GM12872 (cell line): ENCODE data around the gene LLCFC1.

ENCODE experiments used
- TF ChIP-seq, protein P1 (sequence below): IDR thresholded peaks from 3 replicates; pipeline ENCODE4 v1.5.1; 2011; ENCODE audit warnings: low read depth, mild to moderate bottlenecking, low read length, moderate library complexity; ENCODE audit not compliant: insufficient read depth

The LLCFC1 gene

DNA sequence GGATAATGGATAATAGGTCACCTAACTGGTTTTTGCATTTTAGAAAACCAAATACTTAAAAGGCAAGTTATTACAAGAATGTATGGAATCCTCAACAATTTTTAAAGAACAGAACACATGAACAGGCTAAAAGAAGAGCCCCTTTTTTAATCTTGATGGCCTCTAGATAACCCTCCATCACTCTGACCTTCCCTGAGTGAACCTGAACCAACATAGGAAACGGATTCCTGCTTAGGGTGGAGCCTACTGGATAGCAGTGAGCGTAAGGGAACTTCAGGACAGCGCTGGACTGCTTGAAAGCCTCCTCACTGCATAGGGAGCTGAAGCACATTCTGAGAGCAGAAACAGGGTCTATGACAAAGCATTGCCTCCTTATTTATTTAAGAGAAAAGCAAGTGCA, 26.2 kb upstream of the LLCFC1 start:
- TF ChIP-seq, protein P1, sequence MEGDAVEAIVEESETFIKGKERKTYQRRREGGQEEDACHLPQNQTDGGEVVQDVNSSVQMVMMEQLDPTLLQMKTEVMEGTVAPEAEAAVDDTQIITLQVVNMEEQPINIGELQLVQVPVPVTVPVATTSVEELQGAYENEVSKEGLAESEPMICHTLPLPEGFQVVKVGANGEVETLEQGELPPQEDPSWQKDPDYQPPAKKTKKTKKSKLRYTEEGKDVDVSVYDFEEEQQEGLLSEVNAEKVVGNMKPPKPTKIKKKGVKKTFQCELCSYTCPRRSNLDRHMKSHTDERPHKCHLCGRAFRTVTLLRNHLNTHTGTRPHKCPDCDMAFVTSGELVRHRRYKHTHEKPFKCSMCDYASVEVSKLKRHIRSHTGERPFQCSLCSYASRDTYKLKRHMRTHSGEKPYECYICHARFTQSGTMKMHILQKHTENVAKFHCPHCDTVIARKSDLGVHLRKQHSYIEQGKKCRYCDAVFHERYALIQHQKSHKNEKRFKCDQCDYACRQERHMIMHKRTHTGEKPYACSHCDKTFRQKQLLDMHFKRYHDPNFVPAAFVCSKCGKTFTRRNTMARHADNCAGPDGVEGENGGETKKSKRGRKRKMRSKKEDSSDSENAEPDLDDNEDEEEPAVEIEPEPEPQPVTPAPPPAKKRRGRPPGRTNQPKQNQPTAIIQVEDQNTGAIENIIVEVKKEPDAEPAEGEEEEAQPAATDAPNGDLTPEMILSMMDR, result no peak

DNA sequence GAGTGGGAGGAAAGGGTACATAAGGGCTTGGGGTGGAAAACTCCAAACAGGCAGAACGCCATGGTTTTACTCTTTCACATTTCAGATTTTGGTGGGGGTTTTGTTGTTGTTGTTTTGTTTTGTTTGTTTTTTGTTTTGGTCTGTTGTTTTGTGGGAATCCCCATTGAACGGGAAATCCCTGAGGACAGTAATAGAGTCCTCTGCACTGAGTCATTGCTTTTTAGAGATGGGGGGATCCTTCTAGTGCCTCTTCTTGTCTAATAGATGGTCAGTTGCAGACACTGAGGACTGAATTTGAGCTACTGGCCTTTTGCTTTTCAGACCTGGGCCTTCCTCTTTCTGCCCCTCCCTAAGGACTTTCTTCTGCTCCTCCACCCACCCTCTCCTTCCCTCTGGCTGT, 25.7 kb upstream of the LLCFC1 start:
- TF ChIP-seq, protein P1, result no peak

DNA sequence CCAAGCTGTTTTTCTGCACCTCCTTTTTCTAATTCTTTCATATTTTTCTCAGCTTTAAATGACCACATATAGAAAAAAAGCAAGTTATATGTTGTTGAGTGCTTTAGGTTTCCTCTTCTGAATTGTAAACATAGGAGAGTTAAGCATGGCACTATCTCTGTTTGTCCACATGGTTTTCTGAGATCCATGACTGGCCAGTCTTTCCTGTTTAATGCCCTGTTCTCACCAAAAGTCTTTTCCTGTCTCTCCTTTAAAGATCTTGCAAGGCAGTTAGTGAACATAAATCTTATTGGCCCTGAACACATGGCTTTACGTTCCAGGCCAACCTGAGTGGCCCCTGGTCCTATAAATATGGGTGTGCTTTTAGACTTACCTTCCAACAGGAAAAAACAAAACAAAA, 25.2 kb upstream of the LLCFC1 start:
- TF ChIP-seq, protein P1, result no peak

DNA sequence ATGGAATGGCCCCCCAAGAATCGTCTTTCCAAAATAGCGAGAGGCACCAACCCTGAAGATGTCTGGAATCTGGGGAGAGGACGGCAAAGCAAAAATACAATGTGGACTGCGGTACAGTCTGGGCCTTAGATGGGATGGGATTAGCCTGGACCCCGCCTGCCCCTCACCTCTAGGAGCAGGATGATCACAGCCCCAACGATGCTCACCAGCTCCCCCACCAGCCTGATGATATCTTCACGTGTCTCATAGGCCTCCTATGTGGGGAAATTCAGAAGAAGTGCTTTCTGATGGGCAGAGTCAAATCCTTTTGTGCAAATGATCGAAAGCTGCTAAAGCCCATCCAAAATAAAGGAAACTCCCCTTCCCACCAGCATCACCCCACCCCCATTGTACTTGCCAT, 24.0 kb upstream of the LLCFC1 start:
- TF ChIP-seq, protein P1, result no peak

DNA sequence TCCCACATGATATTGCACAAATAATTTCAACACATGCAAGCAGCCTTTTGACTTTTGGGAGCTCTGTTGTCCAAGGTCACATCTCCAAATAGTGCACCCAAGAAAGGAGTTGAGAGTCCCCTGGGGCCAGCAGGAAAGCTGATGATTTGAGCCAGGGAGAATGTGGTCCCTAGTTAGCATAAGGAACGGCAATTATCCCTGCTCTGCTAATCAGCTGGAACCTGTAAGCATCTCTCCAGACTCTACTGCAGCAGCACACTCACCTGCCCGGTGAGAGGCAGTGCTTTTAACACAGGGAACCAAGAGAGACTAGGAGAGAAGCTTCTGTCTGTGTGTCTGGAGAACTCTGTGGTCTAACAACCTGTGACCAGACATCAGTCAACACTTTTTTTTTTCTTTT, 22.8 kb upstream of the LLCFC1 start:
- TF ChIP-seq, protein P1, result no peak

DNA sequence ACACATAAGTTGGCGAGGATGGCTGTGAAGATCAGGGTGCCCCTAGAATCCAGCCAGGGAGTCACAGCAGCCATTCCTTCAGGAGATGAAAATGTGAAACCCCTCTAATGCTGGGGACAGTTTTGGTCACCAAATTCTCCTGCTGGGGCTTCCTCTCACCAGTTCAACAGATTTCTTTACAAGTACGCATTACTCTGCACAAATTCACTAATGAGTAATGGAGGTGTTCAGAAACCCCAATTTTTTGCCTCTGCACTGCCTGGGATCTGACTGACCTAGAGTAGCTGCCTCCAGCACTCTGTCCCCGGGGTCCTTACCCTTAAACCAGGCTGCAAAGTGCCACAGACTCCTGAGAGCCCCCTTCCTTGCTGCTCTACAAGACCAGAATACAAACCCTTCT, 21.8 kb upstream of the LLCFC1 start:
- TF ChIP-seq, protein P1, result no peak

DNA sequence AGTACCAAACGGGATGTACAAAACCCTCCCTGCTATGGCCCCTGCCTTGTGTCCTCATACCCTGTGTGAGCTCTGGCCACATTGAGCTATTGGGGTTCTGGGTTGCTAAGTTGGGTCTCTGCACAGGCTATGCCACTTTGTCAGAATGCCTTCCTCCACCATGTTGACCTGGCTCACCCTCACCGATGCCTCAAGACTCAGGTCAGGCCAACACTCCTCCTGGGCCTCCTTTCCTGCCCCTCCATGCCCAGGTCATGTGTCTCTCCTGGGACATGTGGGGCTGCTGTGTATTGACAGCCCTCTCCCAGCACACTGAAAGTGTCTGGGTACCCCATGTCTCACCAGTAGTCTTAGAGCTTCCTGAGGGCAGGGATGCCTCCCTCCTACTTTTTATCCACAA, 20.4 kb upstream of the LLCFC1 start:
- TF ChIP-seq, protein P1, result no peak

DNA sequence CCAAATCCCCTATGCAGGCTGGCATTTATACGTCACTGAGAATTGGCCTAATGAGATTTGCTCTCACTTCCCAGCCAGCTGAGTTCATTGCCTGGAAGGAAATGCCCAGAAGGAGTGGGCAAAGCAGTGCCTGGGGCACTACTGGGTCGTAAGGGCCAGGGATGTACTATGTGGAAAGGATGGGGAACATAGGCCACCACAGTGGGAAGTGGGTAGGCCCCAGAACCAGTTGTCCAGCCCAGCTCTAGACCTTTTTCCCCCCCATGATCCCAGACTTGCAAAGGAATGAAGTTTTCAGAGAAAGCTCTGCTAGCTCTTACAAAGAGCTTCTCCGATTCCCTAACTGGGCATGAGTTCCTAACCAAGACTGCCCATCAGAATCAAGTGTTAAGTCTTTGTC, 19.6 kb upstream of the LLCFC1 start:
- TF ChIP-seq, protein P1, result no peak
